ENCODE data around the gene SLBP.

The SLBP gene

DNA sequence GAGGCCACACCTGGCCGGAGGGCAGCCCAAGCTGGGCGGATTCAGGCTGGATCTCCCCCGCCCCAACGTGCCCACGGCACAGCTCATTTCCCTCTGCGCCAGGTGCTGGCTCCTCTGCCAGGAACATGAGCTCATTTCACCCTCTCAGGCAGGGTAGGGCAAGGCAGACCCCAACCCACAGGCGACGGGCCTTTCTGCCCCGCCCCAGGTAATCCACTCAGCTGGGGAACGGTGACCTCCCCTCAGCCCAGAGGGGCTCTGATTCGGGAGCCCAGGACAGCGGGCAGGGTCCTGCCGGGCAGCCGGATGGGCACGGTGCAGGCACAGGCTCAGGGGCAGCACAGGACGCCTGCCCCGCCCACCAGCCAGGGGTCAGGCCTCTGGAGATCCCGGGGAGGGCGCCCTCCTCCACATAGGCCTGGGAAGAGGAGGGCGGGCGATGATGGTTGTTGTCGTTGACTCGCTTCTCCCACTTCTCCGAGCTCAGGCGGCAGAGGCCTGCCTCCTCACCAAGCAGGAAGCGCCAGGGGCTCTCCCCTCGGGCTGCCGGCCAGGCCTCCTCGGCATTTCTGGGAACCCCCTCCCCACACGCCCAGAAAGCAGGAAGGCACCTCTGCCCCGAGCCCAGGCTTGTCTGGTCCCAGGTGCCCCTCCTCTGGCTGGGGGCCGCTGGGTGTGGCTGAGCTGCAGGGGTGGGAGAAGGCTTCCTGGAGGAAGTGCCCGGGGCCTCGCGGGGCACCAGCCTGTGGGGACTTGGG lies 40.3 kb upstream of the SLBP start:
- DNase-seq (ENCODE audit: insufficient read length, low spot score), result no peak
- no peak for FAIRE-seq
- no peak for TF ChIP-seq CTCF (IDR thresholded peaks at IDR 0.05; ENCODE audit: insufficient read depth, missing control alignments)

- FAIRE-seq, result no peak
- DNase-seq (ENCODE audit: insufficient read length, low spot score), result no peak
- no peak for TF ChIP-seq CTCF (IDR thresholded peaks at IDR 0.05; ENCODE audit: insufficient read depth, missing control alignments)
These were observed 39.8 kb upstream of the SLBP start for GRCh38 chr4:1751919-1752283.

DNA sequence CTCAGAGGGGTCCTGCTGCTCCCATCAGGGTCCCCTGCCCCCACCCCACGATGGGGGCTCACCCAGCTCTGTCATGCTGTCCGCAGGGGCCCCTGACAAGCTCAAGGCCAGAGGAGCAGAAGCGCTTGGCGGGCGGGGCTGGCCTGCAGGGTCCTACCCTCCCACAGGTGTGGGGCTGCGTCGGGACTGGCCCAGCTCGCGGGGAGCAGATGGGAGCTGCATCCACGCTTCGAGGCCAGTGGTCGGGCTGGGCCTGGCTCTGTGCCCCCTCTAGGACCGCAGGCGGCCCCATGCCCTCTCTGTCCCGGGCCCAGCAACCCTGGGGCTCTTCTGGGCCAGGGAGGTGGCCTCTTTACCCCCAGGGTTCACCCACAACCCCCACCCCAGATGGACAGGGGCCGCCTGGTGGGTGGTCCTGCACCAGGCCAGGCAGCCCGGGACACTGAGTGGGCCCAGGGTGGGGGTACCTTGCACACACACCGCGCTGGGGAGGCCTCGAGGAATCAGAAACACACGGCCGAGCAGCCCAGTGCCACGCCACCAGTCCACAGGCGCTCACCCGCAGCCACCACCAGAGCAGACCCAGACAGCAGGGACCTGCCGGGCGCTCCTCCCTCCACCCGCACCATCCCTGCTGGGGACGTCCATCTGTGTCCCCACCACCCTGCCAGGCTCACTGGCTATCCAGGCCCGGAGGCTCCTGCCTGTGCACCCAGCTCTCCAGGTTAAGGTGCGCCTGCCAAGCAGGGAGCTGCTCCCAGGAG lies 39.2 kb upstream of the SLBP start:
- FAIRE-seq (no peak), DNase-seq (ENCODE audit: insufficient read length, low spot score) (no peak)
- no peak for TF ChIP-seq CTCF (IDR thresholded peaks at IDR 0.05; ENCODE audit: insufficient read depth, missing control alignments)

DNA sequence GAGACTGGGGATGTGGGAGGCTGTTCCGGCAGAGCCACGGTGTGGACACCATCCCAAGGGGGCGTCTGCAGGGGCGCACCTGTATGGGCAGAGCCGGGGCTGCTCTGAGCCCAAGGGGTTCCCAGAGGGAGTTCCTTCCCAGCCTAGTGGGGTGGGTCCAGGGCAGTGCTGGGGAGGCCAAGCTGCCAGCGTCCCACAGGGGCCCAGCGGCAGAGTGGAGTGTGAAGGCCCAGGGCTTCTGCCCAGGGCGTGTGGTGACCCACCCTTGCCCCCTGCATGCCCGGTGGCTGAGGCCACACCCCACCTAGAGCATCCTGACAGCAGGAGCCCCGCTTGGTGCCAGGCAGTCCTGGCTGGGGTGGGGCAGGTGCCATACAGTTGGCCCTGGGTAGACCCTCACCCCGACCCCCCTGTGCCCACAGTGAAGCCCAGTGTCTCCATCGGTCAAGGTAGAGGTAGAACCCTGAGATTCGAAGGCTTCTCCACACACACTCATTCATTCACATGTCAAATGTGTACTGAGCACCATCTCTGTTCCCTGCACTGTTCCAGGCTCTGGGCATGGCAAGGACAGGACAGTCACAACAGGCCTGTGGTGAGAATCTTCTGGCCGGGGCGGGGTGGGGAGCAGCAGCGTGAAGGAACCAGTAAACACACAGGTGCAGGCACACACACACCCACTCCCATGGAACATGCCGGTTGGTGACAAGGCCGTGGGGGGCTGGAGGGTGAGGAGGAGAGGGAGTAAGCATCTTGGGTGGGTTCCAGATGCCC lies 38.4 kb upstream of the SLBP start:
- no peak for FAIRE-seq
- no peak for DNase-seq (ENCODE audit: insufficient read length, low spot score)
- no peak for TF ChIP-seq CTCF (IDR thresholded peaks at IDR 0.05; ENCODE audit: insufficient read depth, missing control alignments)

GRCh38 chr4:1749826-1750225 lies 37.7 kb upstream of the SLBP start:
- DNase-seq (ENCODE audit: insufficient read length, low spot score), result no peak
- FAIRE-seq, result no peak
- no peak for TF ChIP-seq CTCF (IDR thresholded peaks at IDR 0.05; ENCODE audit: insufficient read depth, missing control alignments)

DNA sequence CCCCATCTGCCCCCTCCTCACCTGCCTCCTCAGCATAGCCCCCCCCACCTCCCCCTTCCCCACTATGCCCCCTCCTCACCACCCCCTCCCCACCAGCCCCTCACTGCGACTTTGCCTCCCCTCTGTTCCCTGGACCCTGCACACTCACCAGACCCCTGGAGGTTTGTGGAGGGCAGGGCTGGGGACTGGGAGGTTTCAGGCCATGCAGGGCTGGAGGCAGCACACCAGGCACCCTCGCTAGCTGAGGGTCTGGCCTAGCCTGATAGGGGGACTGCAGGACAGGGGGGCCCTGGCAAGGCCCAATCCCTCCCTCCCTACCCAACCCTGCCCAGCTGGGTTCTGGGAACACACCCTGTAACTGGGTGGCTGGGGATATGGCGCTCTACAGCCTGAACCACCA lies 37.3 kb upstream of the SLBP start:
- DNase-seq (ENCODE audit: insufficient read length, low spot score) (no peak), FAIRE-seq (no peak)
- no peak for TF ChIP-seq CTCF (IDR thresholded peaks at IDR 0.05; ENCODE audit: insufficient read depth, missing control alignments)
